Germinal center (tissue), 1 donor: ENCODE data around the gene DNM3.
"Not testable (repeated sequence)": the region's sequence is repeated elsewhere in the genome, so short reads cannot be mapped to it uniquely, and the experiment has no call there.

Experiments
- DNase-seq: peaks from one replicate; pipeline ENCODE4 v3.0.0; 2012; ENCODE audit warnings: mixed read lengths, low spot score

DNM3 gene

DNA sequence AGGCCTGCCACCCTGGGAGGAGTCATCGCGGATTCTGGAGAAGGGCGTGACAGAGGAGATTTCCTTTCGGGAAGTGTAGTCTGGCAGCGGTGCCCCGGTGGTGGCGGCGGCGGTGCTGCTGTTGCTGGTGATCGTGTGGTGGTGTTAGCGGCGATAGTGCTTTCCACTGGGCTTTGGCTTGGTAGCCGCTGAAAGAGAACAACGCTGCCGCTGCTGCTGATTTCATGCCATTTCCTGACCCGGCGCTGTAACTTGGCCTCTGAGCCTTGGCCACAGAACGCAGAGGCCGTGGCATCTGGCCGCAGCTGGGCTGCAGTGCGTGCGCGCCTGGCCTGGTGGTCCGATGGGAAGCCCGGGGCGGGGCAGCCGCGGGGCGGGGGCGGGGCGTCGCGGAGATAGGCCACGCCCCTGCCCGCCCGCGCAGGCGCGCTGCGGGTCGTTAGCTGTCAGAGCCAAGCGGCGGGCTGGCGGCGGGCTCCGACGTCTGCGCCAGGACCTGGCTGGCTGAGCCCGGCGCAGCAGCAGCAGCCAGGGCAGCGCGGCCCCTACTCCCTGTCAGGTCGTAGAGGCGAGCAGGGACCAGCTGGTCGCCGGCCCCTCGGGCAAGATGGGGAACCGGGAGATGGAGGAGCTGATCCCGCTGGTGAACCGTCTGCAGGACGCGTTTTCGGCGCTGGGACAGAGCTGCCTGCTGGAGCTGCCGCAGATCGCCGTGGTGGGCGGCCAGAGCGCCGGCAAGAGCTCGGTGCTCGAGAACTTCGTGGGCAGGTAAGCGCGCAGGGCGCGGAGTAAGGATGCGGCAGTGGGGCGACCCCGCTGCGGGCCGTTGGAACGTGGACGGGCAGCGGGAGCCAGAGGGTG lies at the start of gene DNM3:
Gene DNM3, plus strand, starts transcription at position 449 of the 861 bp plus-strand sequence. Its CDS starts 159 bp downstream, at position 608.
- peak; percentile 92 for DNase-seq

DNA sequence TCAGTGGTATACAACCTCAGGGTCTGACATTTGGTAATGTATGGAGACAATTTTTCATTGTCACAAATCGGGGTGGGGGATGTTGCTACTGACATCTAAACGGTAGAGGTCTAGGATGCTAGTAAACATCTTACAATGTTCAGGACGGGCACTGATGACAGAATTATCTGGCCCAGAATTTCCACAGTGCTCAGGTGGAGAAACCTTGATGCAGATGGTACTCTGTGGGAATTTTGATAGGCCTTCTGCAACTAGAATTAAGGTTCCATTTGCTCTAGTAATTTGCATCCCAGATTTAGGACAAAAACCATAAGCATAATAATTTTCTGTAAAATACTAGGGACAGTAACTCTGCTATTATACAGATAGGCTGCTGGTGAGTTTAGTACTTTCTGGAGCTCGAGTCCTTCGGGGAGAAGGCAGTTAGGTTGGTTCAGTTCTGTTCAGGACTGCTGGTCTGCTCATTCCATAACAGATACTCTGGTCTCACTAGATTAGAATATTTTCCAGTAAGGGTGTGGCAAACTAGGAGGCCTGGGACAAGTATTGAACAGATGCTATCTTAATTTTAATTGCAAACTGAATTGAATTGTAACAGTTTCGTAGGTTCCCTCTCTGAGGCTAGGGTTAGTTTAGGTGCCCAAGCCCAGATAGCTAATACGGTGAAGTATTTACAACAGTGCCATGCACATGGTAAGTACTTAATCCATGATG lies 48.5 kb upstream of the DNM3 start:
- DNase-seq: no peak

DNA sequence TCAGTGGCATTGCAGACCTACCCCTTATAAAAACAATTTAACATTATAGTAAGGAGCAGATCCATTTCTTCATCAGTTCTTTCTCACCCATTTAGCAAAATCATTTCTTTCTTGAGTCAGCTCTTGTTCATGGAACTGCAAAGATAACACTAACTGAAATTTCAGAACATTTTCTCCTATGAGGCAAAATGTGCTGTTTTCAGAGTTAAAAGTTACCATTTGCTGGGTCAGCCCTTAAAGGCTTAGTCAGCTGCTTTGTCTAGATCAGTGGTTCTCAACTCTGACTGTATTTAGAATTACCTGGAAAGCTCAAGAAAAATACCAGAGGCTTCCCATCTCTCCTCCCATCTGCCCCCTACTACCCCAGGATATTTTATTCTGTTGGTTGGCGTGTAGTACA lies 47.7 kb upstream of the DNM3 start:
- DNase-seq: no peak

DNA sequence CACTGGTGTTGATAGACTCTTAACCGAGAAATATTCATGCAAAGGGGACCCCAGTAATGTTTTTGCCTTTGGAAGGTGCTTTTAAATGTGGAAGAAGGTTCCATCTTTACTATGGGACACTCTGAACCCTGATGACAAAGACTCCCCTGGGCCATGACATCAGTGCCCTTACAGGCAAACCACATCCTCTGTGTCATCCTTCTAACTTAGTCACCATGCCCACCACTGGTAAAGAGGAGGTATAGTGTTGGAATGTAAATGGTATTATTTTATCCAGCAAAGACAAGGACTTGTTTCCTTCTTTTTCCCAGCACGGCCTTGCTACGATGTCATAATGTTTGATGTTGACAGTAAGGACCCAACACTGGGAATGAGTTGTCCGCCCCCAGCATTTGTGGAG lies 47.2 kb upstream of the DNM3 start:
- no peak for DNase-seq

DNA sequence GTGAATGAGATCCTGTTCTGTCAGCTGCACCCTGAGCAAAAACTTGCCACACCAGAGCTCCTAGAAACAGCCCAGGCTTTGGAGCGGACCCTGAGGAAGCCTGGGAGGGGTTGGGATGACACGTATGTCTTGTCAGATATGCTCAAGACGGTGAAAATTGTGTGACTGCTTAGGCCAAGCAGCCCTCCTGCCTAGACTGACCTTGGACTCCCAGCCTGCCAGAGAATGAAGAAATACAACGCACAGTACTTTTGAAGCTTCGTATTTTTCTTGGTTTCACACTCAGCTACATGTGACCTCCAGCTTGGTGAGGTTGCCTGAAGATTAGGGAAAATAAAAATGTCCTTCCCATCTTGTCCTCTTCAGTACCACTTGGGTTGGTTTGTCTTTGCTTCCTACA lies 44.7 kb upstream of the DNM3 start:
- DNase-seq: no peak

DNA sequence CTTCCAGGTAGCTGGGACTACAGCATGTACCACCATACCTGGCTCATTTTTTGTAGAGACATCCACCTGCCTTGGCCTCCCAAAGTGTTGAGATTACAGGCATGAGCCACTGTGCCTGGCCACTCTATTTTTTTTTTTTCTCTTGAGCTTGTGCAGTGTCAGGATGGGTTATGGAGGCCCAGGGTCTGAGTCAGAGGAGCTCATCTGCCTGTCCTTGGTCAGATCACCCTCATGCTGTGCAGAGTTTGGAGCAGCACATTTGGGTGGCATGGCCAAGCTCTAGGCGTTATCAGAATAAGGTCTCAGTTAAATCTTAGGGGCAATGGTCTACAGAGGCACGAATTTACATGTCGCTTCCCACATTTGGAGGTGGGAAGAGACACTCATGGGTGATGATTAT lies 43.0 kb upstream of the DNM3 start:
- no peak for DNase-seq

DNA sequence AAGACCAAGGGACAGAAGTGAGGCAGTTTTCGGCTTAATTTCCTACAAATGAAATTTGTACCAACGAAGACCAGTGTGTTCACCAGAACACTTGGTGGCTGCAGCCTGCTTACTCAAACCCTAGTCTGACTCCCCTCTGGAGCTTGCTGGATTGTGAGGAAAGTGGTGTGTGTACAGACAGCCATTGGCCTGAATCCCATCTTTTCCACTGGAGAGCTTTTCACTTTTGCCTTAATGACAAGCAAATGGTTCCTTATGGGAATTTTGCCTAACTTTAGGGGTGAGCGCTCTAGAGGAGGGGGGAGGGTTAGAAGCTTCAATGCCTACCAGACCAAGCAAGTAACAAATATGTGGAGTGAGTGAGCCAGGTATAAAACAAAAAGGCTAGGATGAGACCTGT lies 42.5 kb upstream of the DNM3 start:
- no peak for DNase-seq

DNA sequence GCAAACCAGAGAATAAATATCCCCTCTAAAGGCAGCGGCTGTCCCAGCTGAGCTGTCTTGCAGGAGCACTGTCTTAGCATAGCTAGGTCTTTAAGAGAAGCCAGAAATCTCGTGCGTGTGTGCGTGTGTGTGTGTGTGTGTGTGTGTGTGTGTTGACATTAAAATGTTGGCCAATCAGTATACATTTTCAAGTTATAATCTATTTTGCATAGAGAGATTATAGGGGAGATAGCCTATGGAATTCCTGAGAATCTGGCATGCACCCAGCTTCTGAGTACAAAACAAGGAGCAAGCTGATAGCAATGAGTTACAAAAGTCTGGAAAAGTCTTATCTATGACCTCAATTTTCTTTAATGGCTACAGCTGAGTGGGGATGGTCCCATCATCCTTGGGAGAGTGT lies 42.1 kb upstream of the DNM3 start:
- no peak for DNase-seq

DNA sequence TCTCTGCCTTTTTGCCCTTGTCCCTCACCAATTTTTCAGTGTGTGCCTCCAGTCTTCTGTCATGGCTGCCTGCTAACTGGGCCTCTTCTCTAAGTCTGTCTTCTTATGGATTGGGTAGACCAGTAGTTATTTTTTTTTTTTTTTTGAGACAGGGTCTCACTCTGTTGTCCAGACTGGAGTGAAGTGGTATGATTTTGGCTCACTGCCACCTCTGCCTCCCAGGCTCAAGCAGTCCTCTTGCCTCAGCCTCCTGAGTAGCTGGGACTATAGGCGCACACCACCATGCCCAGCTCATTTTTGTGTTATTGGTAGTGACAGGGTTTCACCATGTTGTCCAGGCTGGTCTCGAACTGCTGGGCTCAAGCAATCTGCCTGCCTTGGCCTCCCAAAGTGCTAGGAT lies 41.6 kb upstream of the DNM3 start:
- not testable (repeated sequence) for DNase-seq

DNA sequence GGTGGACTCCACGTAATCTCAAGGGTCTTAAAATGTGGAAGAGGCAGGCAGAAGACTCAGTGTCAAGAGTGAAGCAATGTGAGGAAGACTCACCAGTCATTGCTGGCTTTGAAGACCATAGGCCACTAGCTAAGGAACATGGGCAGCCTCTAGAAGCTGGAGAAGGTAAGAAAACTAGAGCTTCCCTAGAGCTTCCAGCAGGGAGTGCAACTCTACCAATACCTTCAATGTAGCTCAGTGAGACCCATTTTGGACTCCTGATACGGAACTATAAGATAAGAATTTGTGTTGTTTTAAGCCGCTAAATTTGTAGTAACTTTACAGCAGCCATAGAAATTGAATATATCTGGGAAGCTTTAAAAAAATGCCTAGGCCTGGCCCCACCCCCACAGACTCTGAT lies 41.0 kb upstream of the DNM3 start:
- DNase-seq: no peak

DNA sequence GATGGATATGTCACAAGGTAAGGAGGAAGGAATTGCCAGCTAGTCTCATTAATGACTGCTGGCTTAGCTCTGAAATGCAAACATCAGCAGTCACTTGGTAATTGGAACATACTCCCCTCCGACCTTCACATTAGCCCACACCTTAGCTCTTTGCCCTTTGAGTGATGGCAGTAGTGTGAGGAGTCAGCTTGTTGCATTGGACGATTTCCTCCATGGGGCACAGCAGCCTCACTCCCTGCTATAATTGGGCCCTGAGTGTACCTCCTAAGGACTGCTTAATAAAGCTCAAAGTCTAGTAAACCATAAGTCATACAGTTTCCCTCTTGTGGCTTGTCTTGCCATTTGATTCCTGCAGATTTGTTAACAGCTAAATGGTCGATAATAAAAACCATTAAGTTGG lies 40.4 kb upstream of the DNM3 start:
- no peak for DNase-seq

DNA sequence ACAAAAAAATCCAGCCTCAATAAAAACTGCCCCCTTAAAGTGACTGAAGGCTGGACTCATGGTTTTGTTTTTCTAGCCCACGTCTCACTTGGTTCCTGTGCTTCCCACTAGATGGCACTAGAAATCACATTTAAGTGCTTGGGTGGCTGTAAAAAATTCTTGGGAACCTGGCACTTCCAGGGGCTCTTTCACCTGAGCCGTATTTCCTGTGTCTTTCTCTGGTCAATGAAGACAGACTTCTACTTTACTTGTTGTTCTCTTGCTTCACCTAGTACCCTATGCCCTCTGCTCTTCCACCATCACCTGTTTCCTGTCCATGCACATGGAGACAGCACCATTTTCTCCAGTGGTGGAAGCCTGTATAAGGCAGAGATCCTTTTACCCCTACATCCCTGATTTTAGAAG lies 39.8 kb upstream of the DNM3 start:
- peak; percentile 38 for DNase-seq

DNA sequence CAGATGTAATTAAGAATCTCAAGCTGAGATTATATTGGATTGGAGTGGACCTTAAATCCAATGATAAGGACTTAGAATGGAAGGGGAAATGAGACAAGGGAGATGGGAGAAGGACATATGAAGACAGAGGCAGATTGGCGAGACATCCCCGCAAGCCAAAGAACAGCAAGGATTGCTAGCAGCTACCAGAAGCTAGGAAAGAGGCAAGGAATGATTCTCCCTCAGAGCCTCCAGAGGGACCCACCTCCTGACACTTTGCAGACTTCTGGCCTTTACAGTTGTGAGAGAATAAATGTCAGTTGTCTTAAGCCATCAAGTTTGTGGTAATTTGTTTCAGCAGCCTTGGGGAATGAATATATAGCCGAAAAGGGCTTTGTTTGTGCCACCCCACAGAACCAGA lies 39.1 kb upstream of the DNM3 start:
- DNase-seq: no peak

DNA sequence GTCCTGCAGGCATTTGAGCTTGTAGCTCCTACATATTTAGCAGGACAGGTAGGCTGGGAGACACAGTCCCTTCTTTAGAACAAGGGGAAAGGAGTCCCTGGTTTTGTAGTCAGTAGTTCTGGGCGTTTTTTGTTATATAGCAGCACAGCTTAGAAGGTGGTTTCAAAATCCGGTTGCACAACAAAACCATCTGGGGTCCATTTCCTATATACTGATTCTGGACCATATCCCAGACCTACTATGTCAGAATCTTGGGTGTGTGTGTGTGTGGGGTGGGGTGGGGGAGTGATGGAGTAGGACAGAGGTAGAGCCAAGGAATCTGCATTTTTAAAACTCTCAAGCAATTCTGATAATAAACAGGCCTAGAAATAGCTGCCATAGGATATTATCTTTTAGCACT lies 38.3 kb upstream of the DNM3 start:
- no peak for DNase-seq

DNA sequence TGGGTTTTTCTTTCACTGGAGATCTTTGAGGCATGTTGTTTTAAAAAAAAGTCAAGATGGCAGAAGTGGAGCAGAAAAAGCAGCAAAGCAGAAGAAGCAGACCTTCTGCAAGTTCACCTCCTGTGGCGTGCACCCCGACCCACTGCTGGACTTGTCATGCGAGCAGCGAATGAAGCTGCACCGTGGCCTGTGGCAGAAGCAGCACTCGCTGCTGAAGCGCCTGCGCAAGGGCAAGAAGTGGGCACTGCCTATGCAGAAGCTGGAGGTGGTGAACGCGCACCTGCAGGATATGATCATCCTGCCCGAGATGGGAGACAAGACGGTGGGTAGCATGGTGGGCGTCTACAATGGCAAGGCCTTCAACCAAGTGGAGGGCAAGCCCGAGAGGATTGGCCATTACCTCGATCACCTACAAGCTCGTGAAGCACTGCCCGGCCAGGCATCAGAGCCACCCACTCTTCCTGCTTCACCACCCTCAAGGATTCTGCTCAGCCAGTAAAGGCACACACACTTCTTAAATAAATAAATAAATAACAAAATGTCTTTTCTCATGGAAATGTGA lies 37.8 kb upstream of the DNM3 start:
- DNase-seq: no peak

DNA sequence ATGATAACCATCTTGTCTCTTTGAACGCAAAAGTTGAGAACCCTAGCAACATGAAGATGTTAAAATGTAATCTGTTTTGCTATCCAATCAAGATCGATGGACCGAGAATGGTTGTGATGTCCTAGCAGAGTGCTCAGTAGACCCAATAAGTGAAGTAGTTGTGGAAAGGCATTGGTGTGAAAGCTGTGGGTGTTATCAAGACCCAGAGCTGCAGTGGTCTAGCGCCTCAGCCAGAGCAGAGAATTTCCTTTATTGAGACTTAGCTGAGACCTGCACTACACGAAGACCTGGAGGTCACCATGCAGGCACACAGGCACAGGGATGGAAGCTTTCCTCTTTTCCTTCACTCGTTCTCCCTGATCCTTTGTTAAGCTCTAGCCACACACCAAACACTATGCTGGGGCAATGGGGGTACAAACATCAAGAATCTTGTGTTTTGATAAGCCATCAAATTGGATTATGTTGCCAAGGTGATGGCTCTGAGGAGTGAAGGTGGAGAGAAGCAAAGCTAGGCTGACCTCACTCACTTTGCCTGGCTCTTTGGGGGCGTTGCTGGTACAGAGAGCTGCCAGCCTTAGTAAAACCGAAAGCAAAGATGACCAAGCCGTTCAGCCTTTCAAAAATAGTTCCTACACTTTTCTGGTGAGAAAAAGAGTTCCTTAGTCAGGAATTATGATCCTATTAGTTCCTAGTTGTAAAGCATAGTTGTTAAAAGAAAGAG lies 35.7 kb upstream of the DNM3 start:
- no peak for DNase-seq

DNA sequence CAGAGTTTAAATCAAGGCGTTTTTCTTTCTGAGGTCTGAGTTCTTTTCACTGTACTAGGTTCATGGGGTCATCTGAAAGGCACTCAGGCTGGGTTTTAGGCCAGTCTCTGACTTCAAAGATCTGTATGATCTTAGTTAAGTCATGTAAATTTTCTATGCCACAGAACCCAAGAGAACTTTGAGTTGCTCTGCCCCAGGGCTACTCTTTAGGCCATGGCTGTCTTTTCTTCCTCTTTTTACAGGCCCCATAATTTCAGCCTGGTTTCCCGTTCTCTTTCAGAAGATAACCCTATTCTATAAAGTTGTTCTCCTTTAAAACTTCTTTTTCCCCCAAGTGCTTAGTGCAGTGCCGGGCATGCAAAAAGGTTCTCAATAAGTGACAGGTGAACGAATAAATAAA lies 33.7 kb upstream of the DNM3 start:
- peak; percentile 11 for DNase-seq

DNA sequence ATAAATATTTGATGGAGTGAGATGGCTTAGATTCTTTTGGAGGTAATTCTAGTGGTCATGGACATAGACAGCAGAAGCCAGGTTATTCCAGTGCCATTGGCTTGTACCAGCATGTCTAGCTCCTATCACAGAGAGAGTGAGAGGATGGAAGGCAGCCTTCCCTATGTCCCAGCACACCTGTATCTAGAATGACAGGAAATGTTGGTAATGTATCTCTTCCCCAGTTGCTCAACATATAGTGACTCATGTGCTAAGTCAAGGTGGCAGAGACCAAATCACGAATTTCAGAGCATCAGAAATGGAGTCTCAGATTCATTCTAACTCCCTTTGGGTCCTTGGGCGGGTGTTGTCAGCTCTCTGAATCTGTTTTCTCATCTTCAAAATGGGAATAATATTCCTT lies 31.5 kb upstream of the DNM3 start:
- no peak for DNase-seq

DNA sequence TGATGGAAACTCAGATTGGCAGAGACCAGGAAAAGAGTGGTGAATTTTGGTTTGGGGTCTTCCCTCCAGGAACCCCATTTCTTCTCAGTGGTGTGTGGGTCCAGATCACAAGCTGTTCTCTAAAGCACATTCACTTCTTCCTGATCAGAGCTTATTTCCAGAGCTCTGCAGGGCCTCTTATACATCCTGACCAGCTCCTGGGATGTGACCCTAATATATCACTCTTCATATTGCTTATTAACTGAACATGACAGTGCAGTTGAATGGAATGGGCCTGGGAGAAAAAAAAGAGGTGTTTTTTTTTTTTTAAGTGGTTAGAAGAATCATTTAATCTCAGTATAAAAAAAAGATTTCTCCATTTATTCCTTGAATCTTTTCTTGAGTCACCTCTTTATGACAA lies 29.6 kb upstream of the DNM3 start:
- DNase-seq: no peak

DNA sequence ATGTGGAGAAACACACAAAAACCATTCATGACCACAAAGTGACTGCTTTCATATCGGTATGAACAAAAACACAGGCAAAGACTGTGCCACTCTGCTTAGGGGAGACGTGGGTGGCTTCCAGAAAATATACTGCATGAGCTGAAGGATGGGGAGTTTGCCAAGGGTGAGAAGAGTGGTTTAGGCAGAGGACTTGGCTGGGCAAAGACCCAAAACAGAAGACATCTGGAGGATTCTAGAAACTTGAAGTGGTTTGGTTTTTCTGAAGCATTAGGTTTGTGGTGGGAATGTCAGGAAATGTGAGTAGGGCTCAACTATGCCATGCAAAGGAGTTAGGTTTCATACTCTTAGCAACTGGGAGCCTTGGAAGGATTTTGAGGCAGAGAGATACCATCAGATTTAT lies 26.6 kb upstream of the DNM3 start:
- DNase-seq: no peak

DNA sequence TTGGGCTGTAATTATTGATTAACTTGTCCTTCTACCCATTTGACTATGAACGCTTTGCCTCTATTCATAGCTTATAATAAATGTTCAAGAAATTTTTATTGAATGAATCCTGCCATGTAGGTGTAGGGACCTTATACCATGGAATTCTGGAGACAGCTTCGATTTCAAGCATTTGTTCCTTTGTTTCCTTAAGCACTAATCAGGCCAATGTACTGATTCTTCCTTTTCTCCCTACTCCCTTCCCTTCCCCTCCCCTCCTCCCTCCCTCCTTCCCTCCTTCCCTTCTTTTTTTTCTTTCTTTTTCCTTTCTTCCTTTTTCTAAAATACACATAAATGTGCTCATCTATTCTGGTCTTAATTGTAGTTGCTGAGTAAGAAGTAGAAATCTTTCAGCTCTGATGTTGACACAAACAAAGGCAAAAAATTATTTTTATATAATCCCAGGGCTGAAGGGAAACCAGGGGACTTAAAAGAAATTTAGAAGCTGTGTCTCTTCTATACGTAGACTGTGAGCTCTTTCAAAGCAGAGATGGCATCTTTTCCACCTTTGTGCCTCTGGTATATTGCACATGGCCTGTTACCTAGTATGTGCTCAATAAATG lies 24.9 kb upstream of the DNM3 start:
- DNase-seq: no peak
